ENCODE measurements around the gene PDK2. TPM values are rescaled to one million over a fixed set of nuclear protein-coding genes. Genes with fewer than 3 reads are reported as not detected.

The PDK2 gene
- total and polyA plus RNA-seq, 9 of the 15 experiments (the other 6 are each of a cell fraction or from before 2014, with no cell fraction given), result 0.03 to 2.5 (median 1.4) TPM

DNA sequence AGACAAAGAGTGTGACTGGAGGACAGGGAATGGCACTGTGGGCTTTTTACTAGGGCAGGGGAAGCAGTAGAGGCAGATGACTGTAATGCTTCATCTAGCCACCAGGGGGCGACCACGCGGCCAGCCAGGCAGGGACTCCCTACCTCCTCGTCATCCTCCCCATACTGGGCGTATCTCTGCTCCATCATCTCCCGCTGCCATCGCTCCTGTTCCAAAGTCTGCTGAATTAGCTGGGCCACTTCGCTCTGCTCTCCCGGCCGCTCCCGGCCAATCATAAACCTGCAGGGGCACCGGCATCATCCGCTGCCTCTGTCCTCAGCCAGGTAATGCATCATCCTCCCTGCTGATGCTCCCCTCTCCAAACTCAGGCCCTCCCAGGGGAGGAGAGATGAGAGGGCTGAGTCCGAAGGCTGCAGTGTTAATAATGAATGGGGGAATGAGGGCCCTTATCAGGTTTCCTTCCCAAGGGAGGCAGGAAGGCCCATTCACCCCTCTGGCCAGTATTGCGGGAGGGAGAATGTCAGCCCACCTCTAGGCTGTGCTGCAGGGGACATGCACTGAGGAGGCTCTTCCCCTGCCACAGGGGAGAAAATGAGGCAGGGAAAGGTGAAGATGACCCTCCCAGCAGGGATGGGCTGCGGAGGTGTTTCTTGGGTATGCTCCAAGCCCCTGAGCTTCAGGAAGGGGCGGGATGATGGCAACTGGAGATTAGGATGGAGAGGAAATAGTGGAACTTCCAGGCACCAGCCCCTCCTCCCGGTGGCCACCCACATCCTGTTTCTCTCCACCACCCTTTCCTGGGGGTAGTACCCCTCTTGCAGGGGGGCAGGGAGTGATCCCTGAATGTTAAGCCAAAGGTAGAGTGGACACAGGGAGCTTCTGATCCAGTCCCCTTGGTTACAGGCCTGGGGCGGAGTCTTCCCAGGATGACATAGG is 45.1 kb downstream of the PDK2 start (continued):
- TF ChIP-seq XRCC5 (IDR thresholded peaks at IDR 0.05; ENCODE audit: low read depth, low read length) (peak; percentile 90), CHD2 (IDR thresholded peaks at IDR 0.05; ENCODE audit: low read depth, low read length) (no peak), SFPQ (IDR thresholded peaks at IDR 0.05; ENCODE audit: low read depth, low read length) (no peak), PTTG1 (tag; IDR thresholded peaks at IDR 0.05; ENCODE audit: low read depth) (no peak), SLC30A9 (CRISPR knock-in tag; IDR thresholded peaks at IDR 0.05) (no peak), MLLT1 (IDR thresholded peaks at IDR 0.05) (peak in 1 of 2 experiments; percentile 50; a peak in 1 of 4 replicates), SIRT6 (IDR thresholded peaks at IDR 0.05; ENCODE audit: low read depth, low read length) (no peak), ATF7 (IDR thresholded peaks at IDR 0.05) (peak; percentile 67; the same call in 1 of the 2 replicates), PPARD (CRISPR knock-in tag; IDR thresholded peaks at IDR 0.05) (no peak), GATA2 (CRISPR knock-in tag; IDR thresholded peaks at IDR 0.05) (peak; percentile 53), TEAD2 (tag; IDR thresholded peaks at IDR 0.05) (no peak), C11orf30 (IDR thresholded peaks at IDR 0.05; ENCODE audit: low read depth) (no peak), SPI1 (IDR thresholded peaks at IDR 0.05; ENCODE audit: borderline replicate concordance, low read depth, low read length) (no peak), CUX1 (CRISPR knock-in tag; IDR thresholded peaks at IDR 0.05) (no peak), CREBBP (IDR thresholded peaks at IDR 0.05; ENCODE audit: low read depth, low read length) (no peak), ZC3H8 (IDR thresholded peaks at IDR 0.05) (no peak)
- TF ChIP-seq, protein P1, sequence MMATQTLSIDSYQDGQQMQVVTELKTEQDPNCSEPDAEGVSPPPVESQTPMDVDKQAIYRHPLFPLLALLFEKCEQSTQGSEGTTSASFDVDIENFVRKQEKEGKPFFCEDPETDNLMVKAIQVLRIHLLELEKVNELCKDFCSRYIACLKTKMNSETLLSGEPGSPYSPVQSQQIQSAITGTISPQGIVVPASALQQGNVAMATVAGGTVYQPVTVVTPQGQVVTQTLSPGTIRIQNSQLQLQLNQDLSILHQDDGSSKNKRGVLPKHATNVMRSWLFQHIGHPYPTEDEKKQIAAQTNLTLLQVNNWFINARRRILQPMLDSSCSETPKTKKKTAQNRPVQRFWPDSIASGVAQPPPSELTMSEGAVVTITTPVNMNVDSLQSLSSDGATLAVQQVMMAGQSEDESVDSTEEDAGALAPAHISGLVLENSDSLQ (IDR thresholded peaks at IDR 0.05), result no peak
- TF ChIP-seq, protein P2, sequence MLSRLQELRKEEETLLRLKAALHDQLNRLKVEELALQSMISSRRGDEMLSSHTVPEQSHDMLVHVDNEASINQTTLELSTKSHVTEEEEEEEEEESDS (CRISPR knock-in tag; IDR thresholded peaks at IDR 0.05), result no peak

All from K562 (cell line).